Right lobe of liver (tissue), 6 donors: ENCODE results near the gene PLXNA2. TPM values are rescaled to one million over a fixed set of nuclear protein-coding genes. Genes with fewer than 3 reads are reported as not detected.

Experiments
- ATAC-seq, 4 donors: fragments of 200-7000 bp; cut with Tn5 transposase; one replicate each; pipeline ENCODE4 v1.9.1; 2020; ENCODE audit warnings: mild to moderate bottlenecking in 4 of 4, moderate library complexity in 4 of 4
- DNase-seq, 3 donors: peaks; one replicate each; pipeline ENCODE4 v3.0.0-alpha.2; 2020
- H3K27ac ChIP-seq, 3 donors: fragments of 200-600 bp; one replicate each; pipeline ENCODE4 v1.8.0; 2022
- H3K27me3 ChIP-seq, 2 donors: fragments of 200-600 bp; one replicate each; pipeline ENCODE4 v1.8.0; 2022
- H3K36me3 ChIP-seq, 4 donors: fragments of 200-600 bp; sonication (generic) in 1 of 4; one replicate each; pipeline versions ENCODE4 v1.5.1 to v1.8.0; 2017 to 2022; ENCODE audit warnings: control low read depth in 1 of 4
- H3K4me1 ChIP-seq, 4 donors: fragments of 200-600 bp; sonication (generic) in 1 of 4; one replicate each; pipeline versions ENCODE4 v1.5.1 to v1.8.0; 2017 to 2022; ENCODE audit warnings: control low read depth in 1 of 4
- H3K4me3 ChIP-seq, 3 donors: fragments of 200-600 bp; one replicate each; pipeline ENCODE4 v1.8.0; 2022
- H3K9me3 ChIP-seq, 4 donors: fragments of 200-600 bp; sonication (generic) in 1 of 4; one replicate each; pipeline versions ENCODE4 v1.5.1 to v1.8.0; 2017 to 2022; ENCODE audit warnings: control low read depth in 1 of 4
- POLR2A ChIP-seq: fragments of 450-650 bp; IDR thresholded peaks from one replicate; pipeline ENCODE4 v1.6.1; 2017; ENCODE audit warnings: antibody characterized with exemption, mild to moderate bottlenecking
- WGBS: methylation state at CpG from one replicate; pipeline ENCODE4 v1.1.6; 2018; ENCODE audit warnings: low coverage, low lambda C conversion rate; ENCODE audit not compliant: insufficient coverage; ENCODE audit errors: missing lambda C conversion rate; 5-methylcytosine and 5-hydroxymethylcytosine counted together
- intact Hi-C, 2 donors: fragments of 100-400 bp; cut with DNase I; formaldehyde crosslinking; loops; one replicate each; pipeline versions ENCODE4 v1.11.2 to v1.14.1; 2022
- total RNA-seq, 6 experiments: library from RNA; depleted of rRNA in 2 of 6; stranded (reverse); fragments of >200 nt in 2 of 6; fragmentation: NEBNext Ultra II Directional in 3 of 6; extraction: Animal tissue kit (Norgen Biotek cat#: 25700) in 3 of 6; gene quantifications; one replicate each; pipeline versions ENCODE4 v1.1.0 to v1.2.4, GENCODE V29; 2016 to 2023
- TF ChIP-seq, protein P1 (sequence below), 4 donors: fragments of 200-600 bp in 3 of 4; fragments of 450-650 bp in 1 of 4; IDR thresholded peaks; one replicate each; pipeline versions ENCODE4 v1.5.1 to v1.8.0; 2016 to 2022; ENCODE audit warnings: antibody characterized with exemption in 4 of 4, mild to moderate bottlenecking in 2 of 4
- donor health status: DM: no; HTN: yes; CAD: no.
- donor health status: DM: no; HTN: no; CAD: no.
- donor health status: DM: no; HTN: no; CAD: no.
- donor health status: DM: no; HTN: yes; CAD: no.
- donor health status: DM: no; HTN: yes; CAD: no.

Gene PLXNA2
- total RNA-seq, 6 experiments from 2014 or later, result 5.6 to 20.8 (median 9.3) TPM

DNA sequence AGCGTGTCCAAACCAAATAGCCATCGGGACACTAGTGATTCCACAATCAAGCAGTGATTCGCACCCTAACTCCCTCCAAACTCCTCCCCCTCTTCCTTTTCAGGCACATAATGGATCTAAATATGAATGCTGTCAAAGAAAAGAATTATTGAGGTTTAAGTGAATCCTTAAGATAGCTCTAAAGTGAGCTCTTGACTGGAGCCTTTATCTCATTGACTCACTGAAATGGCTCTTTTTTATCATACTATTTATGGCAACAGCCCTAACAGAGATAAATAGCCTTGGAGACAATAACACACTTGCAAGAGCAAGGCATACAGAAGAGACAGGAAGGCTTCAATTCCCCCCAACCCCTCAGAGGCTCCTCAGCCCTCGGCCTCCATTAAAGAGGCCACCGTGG is 143.3 kb downstream of the PLXNA2 start:
- DNase-seq, result no peak

GRCh38 chr1:208100106-208100505 is 144.1 kb downstream of the PLXNA2 start:
- Histone ChIP-seq H3K9me3 (no peaks in the 10 kb centered on the region), H3K36me3 (peaks cover 0 to 5% (median 0%) of the 10 kb centered on the region in 4 donors), H3K4me1 (peaks cover 0 to 14% (median 5%) of the 10 kb centered on the region in 4 donors), H3K27me3 (no peaks in the 10 kb centered on the region), H3K4me3 (no peak overlapping the region), H3K27ac (no peak overlapping the region)
- TF ChIP-seq POLR2A, result no peak
- TF ChIP-seq, protein P1, sequence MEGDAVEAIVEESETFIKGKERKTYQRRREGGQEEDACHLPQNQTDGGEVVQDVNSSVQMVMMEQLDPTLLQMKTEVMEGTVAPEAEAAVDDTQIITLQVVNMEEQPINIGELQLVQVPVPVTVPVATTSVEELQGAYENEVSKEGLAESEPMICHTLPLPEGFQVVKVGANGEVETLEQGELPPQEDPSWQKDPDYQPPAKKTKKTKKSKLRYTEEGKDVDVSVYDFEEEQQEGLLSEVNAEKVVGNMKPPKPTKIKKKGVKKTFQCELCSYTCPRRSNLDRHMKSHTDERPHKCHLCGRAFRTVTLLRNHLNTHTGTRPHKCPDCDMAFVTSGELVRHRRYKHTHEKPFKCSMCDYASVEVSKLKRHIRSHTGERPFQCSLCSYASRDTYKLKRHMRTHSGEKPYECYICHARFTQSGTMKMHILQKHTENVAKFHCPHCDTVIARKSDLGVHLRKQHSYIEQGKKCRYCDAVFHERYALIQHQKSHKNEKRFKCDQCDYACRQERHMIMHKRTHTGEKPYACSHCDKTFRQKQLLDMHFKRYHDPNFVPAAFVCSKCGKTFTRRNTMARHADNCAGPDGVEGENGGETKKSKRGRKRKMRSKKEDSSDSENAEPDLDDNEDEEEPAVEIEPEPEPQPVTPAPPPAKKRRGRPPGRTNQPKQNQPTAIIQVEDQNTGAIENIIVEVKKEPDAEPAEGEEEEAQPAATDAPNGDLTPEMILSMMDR (IDR thresholded peaks at IDR 0.05), result no peak
- DNase-seq, result no peak
- ATAC-seq, result no peak
- intact Hi-C loops, result no loop called here
- 69% methylated on average over 4 of the region's 4 CpGs for WGBS

More for the DNA sequence above, 143.3 kb downstream of the PLXNA2 start:
- Histone ChIP-seq H3K4me1 (peaks cover 0 to 14% (median 5%) of the 10 kb centered on the region in 4 donors), H3K36me3 (peaks cover 0 to 5% (median 0%) of the 10 kb centered on the region in 4 donors), H3K9me3 (no peaks in the 10 kb centered on the region), H3K27me3 (no peaks in the 10 kb centered on the region), H3K27ac (no peak overlapping the region), H3K4me3 (no peak overlapping the region)
- ATAC-seq, result no peak
- intact Hi-C loops, result no loop called here
- 83% methylated on average over 3 of the region's 5 CpGs for WGBS
- TF ChIP-seq, protein P1 (IDR thresholded peaks at IDR 0.05), result no peak

GRCh38 chr1:208098773-208099172 is 145.4 kb downstream of the PLXNA2 start:
- TF ChIP-seq, protein P1 (IDR thresholded peaks at IDR 0.05), result no peak
- TF ChIP-seq POLR2A, result no peak
- Histone ChIP-seq H3K9me3 (no peaks in the 10 kb centered on the region), H3K4me1 (peaks cover 0 to 14% (median 5%) of the 10 kb centered on the region in 4 donors), H3K4me3 (no peak overlapping the region), H3K36me3 (peaks cover 0 to 5% (median 0%) of the 10 kb centered on the region in 4 donors), H3K27me3 (no peaks in the 10 kb centered on the region), H3K27ac (no peak overlapping the region)
- peak; percentile 42 to 69 (median 54) for ATAC-seq
- 86% methylated on average over 4 of the region's 7 CpGs for WGBS
- intact Hi-C loops, result no loop called here
- peak; percentile 57 to 79 (median 70) for DNase-seq

DNA sequence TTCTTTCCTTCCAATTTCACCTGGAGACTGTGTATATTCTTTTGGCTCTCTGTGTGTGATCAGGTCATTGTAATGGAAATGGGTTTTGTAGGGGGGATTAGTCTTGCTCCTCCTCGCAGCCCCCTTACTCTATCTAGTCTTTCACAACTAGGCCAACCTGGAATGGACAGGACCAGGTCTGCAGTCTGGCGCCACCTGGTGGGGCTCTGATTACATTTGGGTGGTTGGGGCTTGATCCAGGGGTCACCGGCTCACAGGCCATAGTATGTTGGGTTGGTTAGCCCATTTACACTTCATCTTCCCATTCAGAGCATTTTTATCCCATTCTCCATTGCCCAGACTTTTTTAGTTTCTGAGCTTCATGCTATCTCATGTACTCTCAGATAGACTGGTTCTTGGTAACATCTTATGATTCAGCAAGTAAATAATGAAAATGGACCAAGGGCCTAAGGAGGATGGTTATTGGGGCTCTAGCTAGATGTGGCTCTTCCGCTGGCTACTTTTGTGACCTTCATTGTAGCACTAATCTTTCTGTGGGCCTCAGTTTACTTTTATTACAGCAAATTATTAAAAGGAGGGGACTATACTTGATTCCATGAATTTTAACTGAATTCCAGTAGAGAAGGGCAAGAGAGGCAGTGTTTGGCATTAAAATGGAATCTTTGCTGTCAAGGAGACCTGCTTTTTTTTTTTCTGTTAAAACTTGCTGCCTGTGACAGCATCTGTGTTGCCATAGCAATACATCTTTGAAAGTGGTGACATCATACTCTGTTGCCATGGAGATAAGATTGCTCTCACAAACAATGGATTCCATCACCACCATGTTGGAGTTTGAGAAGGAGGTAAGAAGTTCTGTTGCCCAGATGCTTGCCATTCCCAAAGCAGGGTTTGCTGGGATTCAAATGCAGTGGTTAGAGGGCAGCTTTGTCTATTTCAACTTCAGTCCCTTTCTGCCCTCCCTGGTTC is 150.1 kb downstream of the PLXNA2 start:
- WGBS, result 46% methylated on average over 3 of the region's 4 CpGs
- intact Hi-C loops, result no loop called here
- H3K4me1 ChIP-seq, result no peaks in the 10 kb centered on the region
- TF ChIP-seq POLR2A, result no peak
- TF ChIP-seq, protein P1 (IDR thresholded peaks at IDR 0.05), result peak; percentile 55 to 82 (median 74)
- H3K4me3 ChIP-seq, result no peak overlapping the region
- peak; percentile 68 to 74 (median 73) for DNase-seq
- H3K27ac ChIP-seq, result no peak overlapping the region
- ATAC-seq, result peak; percentile 82 to 86 (median 84)
- H3K27me3 ChIP-seq, result no peaks in the 10 kb centered on the region
- peaks cover 0 to 12% (median 0%) of the 10 kb centered on the region in 4 donors for H3K36me3 ChIP-seq
- no peaks in the 10 kb centered on the region for H3K9me3 ChIP-seq
